Lower lobe of right lung (tissue), 2 donors: ENCODE results near the gene GYS1. TPM values are rescaled to one million over a fixed set of nuclear protein-coding genes. Genes with fewer than 3 reads are reported as not detected.
A peak's percentile ranks its signal among the peaks of the same experiment; 100 is the strongest.

Experiments used
- ATAC-seq, 2 donors: fragments of 200-7000 bp; cut with Tn5 transposase; one replicate each; pipeline ENCODE4 v1.9.1; 2020 to 2022; ENCODE audit warnings: mild to moderate bottlenecking in 2 of 2, moderate library complexity in 2 of 2
- DNase-seq: peaks from one replicate; pipeline ENCODE4 v3.0.0-alpha.2; 2020
- H3K27ac ChIP-seq: fragments of 200-600 bp; one replicate; pipeline ENCODE4 v1.8.0; 2022
- H3K27me3 ChIP-seq: fragments of 200-600 bp; one replicate; pipeline ENCODE4 v1.8.0; 2022; ENCODE audit warnings: low read depth
- H3K36me3 ChIP-seq: fragments of 200-600 bp; one replicate; pipeline ENCODE4 v1.8.0; 2022; ENCODE audit warnings: mild to moderate bottlenecking
- H3K4me1 ChIP-seq: fragments of 200-600 bp; one replicate; pipeline ENCODE4 v1.8.0; 2022
- H3K4me3 ChIP-seq: fragments of 200-600 bp; one replicate; pipeline ENCODE4 v1.8.0; 2022; ENCODE audit warnings: mild to moderate bottlenecking
- H3K9me3 ChIP-seq: fragments of 200-600 bp; one replicate; pipeline ENCODE4 v1.8.0; 2022
- intact Hi-C: fragments of 100-400 bp; cut with DNase I; formaldehyde crosslinking; loops from one replicate; pipeline ENCODE4 v1.11.0; 2022
- total RNA-seq: library from RNA; stranded (reverse); fragmentation: NEBNext Ultra II Directional; extraction: Animal tissue kit (Norgen Biotek cat#: 25700); gene quantifications from one replicate; pipeline ENCODE4 v1.2.1, GENCODE V29; 2021
- TF ChIP-seq, protein P1 (sequence below): fragments of 200-600 bp; IDR thresholded peaks from one replicate; pipeline ENCODE4 v1.8.0; 2022; ENCODE audit warnings: antibody characterized with exemption, mild to moderate bottlenecking
- donor health status: DM: no; HTN: yes; CAD: no; lungs with severe emphysema.

Gene GYS1
- total RNA-seq, 1 donor from 2014 or later: 24.8 TPM

DNA sequence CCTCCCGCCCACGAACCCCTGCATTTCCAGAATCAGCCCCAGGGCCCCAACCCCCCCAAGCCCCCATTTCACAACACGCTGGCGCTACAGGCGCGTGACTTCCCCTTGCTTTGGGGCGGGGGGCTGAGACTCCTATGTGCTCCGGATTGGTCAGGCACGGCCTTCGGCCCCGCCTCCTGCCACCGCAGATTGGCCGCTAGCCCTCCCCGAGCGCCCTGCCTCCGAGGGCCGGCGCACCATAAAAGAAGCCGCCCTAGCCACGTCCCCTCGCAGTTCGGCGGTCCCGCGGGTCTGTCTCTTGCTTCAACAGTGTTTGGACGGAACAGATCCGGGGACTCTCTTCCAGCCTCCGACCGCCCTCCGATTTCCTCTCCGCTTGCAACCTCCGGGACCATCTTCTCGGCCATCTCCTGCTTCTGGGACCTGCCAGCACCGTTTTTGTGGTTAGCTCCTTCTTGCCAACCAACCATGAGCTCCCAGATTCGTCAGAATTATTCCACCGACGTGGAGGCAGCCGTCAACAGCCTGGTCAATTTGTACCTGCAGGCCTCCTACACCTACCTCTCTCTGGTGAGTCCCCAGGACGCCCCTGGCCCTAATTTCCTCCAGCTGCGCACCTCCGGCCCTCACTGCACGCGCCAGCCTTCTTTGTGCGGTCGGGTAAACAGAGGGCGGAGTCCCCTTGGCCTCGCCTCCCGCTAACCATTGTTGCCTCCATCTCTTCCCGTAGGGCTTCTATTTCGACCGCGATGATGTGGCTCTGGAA lies 27.9 kb downstream of the GYS1 start, which contains the start of gene FTL:
TSS of gene FTL (plus strand) at position 270 of the 766 bp plus-strand sequence. CDS start at position 469, 199 bp downstream.
- DNase-seq: peak; percentile 99

DNA sequence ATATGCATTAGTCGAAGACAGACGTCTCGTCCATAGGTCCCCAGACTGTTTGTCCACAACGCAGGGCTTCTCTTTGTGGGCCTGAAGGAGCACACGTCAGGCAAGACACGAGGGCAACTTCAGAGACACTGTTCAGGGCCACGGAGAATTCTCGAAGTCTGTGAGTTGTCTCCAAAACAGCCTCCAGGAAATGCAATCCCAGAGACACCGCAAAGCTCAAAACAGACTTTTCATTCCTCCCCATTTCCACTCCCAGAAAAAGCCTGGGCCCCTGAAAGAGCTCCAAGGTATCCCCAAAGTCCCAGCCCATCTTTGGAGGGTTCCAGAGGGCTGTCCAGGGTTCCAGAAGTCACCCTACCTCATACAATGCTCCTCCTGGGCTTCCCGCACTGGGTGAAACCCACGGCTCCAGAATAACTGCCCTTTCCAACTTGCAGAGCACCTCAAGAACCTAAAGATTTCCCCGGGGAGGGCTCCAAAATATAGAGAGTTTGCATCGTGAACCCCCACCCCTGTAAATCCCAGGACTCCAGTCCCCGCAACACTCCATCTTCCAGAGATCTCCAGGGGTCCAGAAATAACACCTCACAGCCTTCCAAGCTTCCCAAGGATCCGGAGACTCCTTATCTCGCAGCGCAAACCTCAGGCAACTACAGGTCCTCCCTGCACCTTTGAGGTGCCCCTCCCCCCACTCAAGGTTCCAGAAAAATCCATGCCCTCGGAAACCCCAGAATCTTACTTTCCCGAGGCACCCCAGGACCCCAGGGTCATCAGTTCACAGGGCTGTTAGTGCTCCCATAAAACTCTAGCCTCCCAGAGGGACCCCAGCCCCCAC lies 28.7 kb downstream of the GYS1 start:
- no peaks in the 10 kb centered on the region for H3K9me3 ChIP-seq
- TF ChIP-seq, protein P1, sequence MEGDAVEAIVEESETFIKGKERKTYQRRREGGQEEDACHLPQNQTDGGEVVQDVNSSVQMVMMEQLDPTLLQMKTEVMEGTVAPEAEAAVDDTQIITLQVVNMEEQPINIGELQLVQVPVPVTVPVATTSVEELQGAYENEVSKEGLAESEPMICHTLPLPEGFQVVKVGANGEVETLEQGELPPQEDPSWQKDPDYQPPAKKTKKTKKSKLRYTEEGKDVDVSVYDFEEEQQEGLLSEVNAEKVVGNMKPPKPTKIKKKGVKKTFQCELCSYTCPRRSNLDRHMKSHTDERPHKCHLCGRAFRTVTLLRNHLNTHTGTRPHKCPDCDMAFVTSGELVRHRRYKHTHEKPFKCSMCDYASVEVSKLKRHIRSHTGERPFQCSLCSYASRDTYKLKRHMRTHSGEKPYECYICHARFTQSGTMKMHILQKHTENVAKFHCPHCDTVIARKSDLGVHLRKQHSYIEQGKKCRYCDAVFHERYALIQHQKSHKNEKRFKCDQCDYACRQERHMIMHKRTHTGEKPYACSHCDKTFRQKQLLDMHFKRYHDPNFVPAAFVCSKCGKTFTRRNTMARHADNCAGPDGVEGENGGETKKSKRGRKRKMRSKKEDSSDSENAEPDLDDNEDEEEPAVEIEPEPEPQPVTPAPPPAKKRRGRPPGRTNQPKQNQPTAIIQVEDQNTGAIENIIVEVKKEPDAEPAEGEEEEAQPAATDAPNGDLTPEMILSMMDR: no peak
- peak overlapping the region; percentile 96 for H3K4me3 ChIP-seq
- H3K4me1 ChIP-seq: peaks cover 54% of the 10 kb centered on the region
- intact Hi-C loops: no loop called here
- ATAC-seq (peak in 1 of 2 donors; percentile 0), DNase-seq (peak; percentile 56)
- peaks cover 38% of the 10 kb centered on the region for H3K36me3 ChIP-seq
- peak overlapping the region; percentile 93 for H3K27ac ChIP-seq
- H3K27me3 ChIP-seq: no peaks in the 10 kb centered on the region

More for the DNA sequence above, 27.9 kb downstream of the GYS1 start, which contains the start of gene FTL:
- Histone ChIP-seq H3K9me3 (no peaks in the 10 kb centered on the region), H3K27ac (peak within 1 kb of the TSS; percentile 93), H3K36me3 (peaks cover 46% of the 10 kb centered on the region), H3K27me3 (no peaks in the 10 kb centered on the region), H3K4me1 (peaks cover 52% of the 10 kb centered on the region), H3K4me3 (peak within 1 kb of the TSS; percentile 96)
- TF ChIP-seq, protein P1: no peak
- ATAC-seq: peak; percentile 91 to 93
- intact Hi-C loops: no loop called here

DNA sequence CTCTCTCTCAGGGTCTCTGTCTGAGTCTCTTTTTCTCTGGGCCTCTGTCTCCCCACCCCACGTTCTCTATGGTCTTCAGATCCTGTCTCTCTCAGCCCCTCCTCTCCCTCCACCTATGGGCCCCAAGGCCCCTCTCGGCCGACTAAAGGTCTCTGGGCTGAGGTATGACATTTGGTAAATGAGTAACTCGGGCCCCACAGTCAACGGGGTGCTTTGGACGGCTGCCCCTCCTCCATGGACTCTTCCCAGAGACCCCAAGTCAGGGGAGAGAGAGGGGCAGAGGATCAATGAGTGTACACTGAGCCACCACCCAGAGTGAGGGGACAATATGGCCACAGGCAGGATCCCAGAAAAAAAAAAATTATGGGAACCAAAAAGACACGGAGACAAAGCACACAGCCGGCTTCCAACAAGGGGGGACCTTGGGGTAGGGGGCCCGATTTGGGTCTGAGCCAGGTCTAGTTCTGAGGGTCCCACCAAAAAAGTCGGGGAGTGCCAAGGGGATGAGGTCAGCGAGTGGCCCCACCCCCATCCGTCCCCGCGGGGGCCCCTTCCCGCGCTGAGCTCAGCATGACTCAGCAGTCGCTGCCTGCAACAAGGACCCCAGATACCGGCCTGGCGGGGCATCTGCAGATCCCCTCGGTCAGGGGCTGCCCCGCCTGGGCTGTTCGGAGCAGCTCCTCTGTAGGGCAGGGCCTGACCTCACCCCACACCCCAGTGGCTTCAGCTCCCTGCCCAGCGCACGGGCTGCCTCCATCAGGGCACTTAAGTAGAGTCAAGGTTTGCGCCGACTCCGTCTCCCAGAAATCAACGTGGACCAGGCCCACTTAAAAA lies 29.5 kb downstream of the GYS1 start:
- ATAC-seq: peak; percentile 24 to 37
- intact Hi-C loops: no loop called here
- H3K4me1 ChIP-seq: peaks cover 51% of the 10 kb centered on the region

DNA sequence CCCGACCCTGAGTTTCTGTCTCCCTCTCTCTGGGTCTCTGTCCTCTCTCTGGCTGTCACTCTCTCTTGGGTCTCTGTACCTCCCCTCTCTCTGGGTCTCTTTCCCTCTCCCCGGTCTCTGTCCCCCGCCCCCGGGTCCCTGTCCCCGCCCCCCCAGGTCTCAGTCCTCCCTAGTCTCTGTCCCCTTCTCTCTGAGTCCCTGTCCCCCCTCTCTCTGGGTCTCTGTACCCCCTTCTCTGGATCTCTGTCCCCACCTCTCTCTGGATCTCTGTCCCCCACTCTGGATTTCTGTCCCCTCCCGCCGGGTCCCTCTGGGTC lies 30.3 kb downstream of the GYS1 start:
- Histone ChIP-seq H3K9me3 (no peaks in the 10 kb centered on the region), H3K4me3 (no peak overlapping the region), H3K4me1 (peaks cover 44% of the 10 kb centered on the region), H3K36me3 (peaks cover 24% of the 10 kb centered on the region), H3K27ac (peak overlapping the region; percentile 93), H3K27me3 (no peaks in the 10 kb centered on the region)
- TF ChIP-seq, protein P1: no peak
- ATAC-seq (no peak), DNase-seq (no peak)
- intact Hi-C loops: no loop called here

More for the DNA sequence above, 29.5 kb downstream of the GYS1 start:
- Histone ChIP-seq H3K9me3 (no peaks in the 10 kb centered on the region), H3K4me3 (peak overlapping the region; percentile 96), H3K27ac (peak overlapping the region; percentile 93), H3K27me3 (no peaks in the 10 kb centered on the region), H3K36me3 (peaks cover 30% of the 10 kb centered on the region)
- TF ChIP-seq, protein P1: no peak
- peak; percentile 83 for DNase-seq
